ENCODE results near the gene NFRKB.

DNA sequence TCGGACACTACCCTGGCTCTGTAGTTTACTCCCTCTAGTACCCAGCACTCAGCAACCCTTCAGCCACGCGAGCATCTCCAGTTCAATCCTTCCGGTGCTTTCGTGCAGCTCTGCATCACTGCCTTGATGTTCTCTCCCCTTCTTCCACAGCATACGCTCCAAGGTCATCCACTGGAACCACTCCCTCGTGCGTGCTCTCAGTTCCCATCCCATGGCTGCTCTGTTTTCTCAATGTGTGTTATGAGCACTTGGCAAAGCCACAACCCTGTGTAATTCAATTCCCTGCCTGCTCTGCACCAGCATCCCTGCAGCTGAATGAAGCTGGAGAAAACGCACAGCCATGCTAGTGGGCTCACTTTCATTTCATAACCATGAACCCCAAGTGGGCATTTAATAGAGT is 38.5 kb upstream of the NFRKB start:
- no peak for TF ChIP-seq POLR2A (IDR thresholded peaks at IDR 0.05)
- TF ChIP-seq, protein P1, sequence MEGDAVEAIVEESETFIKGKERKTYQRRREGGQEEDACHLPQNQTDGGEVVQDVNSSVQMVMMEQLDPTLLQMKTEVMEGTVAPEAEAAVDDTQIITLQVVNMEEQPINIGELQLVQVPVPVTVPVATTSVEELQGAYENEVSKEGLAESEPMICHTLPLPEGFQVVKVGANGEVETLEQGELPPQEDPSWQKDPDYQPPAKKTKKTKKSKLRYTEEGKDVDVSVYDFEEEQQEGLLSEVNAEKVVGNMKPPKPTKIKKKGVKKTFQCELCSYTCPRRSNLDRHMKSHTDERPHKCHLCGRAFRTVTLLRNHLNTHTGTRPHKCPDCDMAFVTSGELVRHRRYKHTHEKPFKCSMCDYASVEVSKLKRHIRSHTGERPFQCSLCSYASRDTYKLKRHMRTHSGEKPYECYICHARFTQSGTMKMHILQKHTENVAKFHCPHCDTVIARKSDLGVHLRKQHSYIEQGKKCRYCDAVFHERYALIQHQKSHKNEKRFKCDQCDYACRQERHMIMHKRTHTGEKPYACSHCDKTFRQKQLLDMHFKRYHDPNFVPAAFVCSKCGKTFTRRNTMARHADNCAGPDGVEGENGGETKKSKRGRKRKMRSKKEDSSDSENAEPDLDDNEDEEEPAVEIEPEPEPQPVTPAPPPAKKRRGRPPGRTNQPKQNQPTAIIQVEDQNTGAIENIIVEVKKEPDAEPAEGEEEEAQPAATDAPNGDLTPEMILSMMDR (IDR thresholded peaks at IDR 0.05) = no peak
